IPS DF 6.9 (cell line): ENCODE data around the gene P2RY8.
"Not testable (repeated sequence)": the region's sequence is repeated elsewhere in the genome, so short reads cannot be mapped to it uniquely, and the experiment has no call there.

Experiments used
- DNase-seq: peaks from one replicate; pipeline ENCODE4 v3.0.0-alpha.2; 2013; ENCODE audit warnings: low read depth, low spot score
- H3K27ac ChIP-seq: one replicate; pipeline ENCODE4 v1.5.1; 2013; ENCODE audit warnings: low read length, control low read depth
- H3K27me3 ChIP-seq: 2 replicates; pipeline ENCODE4 v1.6.1; 2013; ENCODE audit warnings: mild to moderate bottlenecking, low read length; ENCODE audit not compliant: control insufficient read depth, insufficient read depth
- H3K36me3 ChIP-seq: 2 replicates; pipeline ENCODE4 v1.6.1; 2013; ENCODE audit warnings: low read length; ENCODE audit not compliant: control insufficient read depth, insufficient read depth
- H3K4me1 ChIP-seq: 2 replicates; pipeline ENCODE4 v1.6.1; 2013; ENCODE audit warnings: low read length; ENCODE audit not compliant: control insufficient read depth, insufficient read depth
- H3K4me3 ChIP-seq: 2 replicates; pipeline ENCODE4 v1.5.1; 2013; ENCODE audit warnings: mild to moderate bottlenecking, low read length
- H3K9me3 ChIP-seq: 2 replicates; pipeline ENCODE4 v1.6.1; 2013; ENCODE audit warnings: low read length, inconsistent platforms; ENCODE audit not compliant: control insufficient read depth, insufficient read depth
- WGBS: extraction: QIAGEN DNeasy Blood & Tissue Kit; methylation state at CpG from one replicate; pipeline ENCODE4 v1.1.7; 2013; ENCODE audit warnings: mixed read lengths, missing lambda C conversion rate; ENCODE audit not compliant: insufficient read length, insufficient coverage; 5-methylcytosine and 5-hydroxymethylcytosine counted together

The P2RY8 gene

DNA sequence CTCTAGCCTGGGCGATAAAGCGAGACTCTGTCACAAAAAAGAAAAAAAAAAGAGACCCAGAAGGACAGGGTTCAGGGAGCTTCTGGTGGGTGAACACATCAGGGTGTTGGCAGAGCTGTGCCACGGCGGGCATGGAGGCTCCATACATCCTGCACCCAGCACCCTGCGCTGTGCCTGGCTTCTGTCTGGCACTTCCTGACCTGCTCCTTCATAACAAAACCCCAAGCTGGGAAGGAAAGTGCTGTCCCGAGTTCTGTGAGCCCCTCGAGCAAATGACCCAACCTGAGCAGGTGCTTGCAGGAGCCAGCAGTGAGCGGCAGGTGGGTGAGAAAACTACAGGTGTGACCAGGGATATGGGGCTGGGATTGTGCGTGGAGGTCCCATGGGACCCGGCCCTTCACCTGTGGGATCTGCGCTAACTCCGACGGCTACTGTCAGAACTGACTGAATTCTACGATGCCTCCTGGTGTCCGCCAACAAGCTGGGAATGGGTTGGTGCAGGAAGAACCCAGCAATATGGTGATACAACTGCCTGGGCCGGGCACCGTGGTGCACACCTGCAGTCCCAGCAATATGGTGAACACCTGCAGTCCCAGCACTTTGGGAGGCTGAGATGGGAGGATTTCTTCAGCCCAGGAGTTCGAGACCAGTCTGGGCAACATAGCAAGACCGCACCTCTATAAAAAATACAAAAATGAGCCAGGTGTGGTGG lies 103.2 kb downstream of the P2RY8 start:
- no peaks in the 10 kb centered on the region for H3K9me3 ChIP-seq
- no peaks in the 10 kb centered on the region for H3K27me3 ChIP-seq
- DNase-seq: no peak
- H3K36me3 ChIP-seq: peaks cover 24% of the 10 kb centered on the region
- WGBS: no CpG with 5 or more reads among the region's 19 CpGs
- H3K4me1 ChIP-seq: 0 out of 2 replicates have a peak, but pooled peaks cover 1% of the 10 kb centered on the region
- H3K4me3 ChIP-seq: no peak overlapping the region
- no peak overlapping the region for H3K27ac ChIP-seq

DNA sequence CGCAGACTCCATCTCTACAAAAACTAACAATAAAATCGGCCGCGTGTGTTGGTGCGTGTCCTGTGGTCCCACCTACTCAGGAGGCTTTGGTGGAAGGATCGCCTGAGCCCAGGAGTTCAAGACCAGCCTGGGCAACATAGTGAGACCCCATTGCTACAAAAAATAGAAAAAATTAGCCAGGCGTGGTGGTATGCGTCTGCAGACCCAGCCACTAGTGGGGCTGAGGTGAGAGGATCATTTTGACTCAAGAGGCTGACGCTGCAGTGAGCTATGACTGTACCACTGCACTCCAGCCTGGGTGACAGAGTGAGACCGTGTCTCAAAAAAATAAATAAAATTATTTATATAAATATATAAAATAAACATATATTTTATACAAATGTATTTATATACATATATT lies 106.5 kb downstream of the P2RY8 start:
- H3K36me3 ChIP-seq: peaks cover 30% of the 10 kb centered on the region
- no peak overlapping the region for H3K4me3 ChIP-seq
- H3K9me3 ChIP-seq: no peaks in the 10 kb centered on the region
- WGBS: no CpG with 5 or more reads among the region's 10 CpGs
- H3K27me3 ChIP-seq: no peaks in the 10 kb centered on the region
- no peak for DNase-seq
- H3K27ac ChIP-seq: no peak overlapping the region
- H3K4me1 ChIP-seq: 0 out of 2 replicates have a peak, but pooled peaks cover 1% of the 10 kb centered on the region

- H3K36me3 ChIP-seq: peaks cover 37% of the 10 kb centered on the region
- WGBS: no CpG with 5 or more reads among the region's 32 CpGs
- no peaks in the 10 kb centered on the region for H3K27me3 ChIP-seq
- H3K27ac ChIP-seq: no peak overlapping the region
- no peak overlapping the region for H3K4me3 ChIP-seq
- no peaks in the 10 kb centered on the region for H3K4me1 ChIP-seq
- DNase-seq: no peak
- no peaks in the 10 kb centered on the region for H3K9me3 ChIP-seq
These were observed 109.2 kb downstream of the P2RY8 start for GRCh38 chrX:1427756-1428155.

DNA sequence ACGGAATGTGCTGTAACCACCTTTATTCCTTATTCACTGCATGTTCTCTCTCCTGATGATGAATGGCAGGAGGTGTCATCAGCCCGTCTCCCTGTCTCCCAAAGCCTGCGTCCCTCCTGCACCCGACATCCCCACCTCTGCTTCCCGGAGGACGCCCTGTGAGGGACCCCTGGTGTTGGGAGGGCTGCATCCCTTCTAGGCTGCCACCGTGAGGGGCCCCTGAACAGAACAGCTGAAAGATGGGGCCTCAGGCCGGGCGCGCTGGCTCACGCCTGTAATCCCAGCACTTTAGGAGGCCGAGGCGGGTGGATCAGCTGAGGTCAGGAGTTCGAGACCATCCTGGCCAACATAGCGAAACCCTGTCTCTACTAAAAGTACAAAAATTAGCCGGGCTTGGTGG lies 110.7 kb downstream of the P2RY8 start:
- peaks cover 44% of the 10 kb centered on the region for H3K36me3 ChIP-seq
- WGBS: no CpG with 5 or more reads among the region's 16 CpGs
- DNase-seq, H3K27ac ChIP-seq, H3K27me3 ChIP-seq, H3K9me3 ChIP-seq, H3K4me1 ChIP-seq, H3K4me3 ChIP-seq: not testable (repeated sequence)

DNA sequence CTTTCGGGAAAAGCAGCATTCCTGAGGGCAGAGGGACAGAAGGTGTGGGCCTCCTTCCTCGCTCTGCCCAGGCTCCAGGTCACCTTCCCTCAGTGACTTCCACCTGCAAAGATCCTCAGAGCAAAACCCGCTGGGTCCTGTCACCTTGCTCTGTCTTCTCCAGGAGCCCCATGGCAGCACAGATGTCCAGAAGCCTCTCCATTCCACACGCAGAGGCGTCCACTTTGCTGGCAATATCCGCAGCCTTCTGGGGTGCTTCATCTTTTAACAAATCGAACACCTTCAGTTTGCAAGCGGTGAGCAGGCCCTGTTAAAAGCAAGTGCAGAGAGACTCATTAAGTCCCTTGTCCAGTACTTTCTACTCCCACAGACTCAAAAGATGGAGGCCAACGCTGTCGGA lies 111.6 kb downstream of the P2RY8 start:
- DNase-seq: no peak
- Histone ChIP-seq H3K4me3 (no peak overlapping the region), H3K9me3 (no peaks in the 10 kb centered on the region), H3K27me3 (no peaks in the 10 kb centered on the region), H3K4me1 (no peaks in the 10 kb centered on the region), H3K27ac (no peak overlapping the region), H3K36me3 (peaks cover 46% of the 10 kb centered on the region)
- WGBS: no CpG with 5 or more reads among the region's 10 CpGs

- Histone ChIP-seq H3K27ac (no peak overlapping the region), H3K4me3 (no peak overlapping the region), H3K27me3 (no peaks in the 10 kb centered on the region), H3K4me1 (no peaks in the 10 kb centered on the region), H3K9me3 (no peaks in the 10 kb centered on the region), H3K36me3 (peaks cover 46% of the 10 kb centered on the region)
- WGBS: 100% methylated on average over 1 of the region's 9 CpGs
- DNase-seq: no peak
These were observed 112.7 kb downstream of the P2RY8 start for GRCh38 chrX:1424147-1424851.

GRCh38 chrX:1423215-1423614 lies 113.8 kb downstream of the P2RY8 start:
- Histone ChIP-seq H3K27ac (no peak overlapping the region), H3K27me3 (no peaks in the 10 kb centered on the region), H3K4me1 (no peaks in the 10 kb centered on the region), H3K36me3 (peaks cover 53% of the 10 kb centered on the region), H3K4me3 (no peak overlapping the region), H3K9me3 (no peaks in the 10 kb centered on the region)
- WGBS: no CpG with 5 or more reads among the region's 2 CpGs
- DNase-seq: no peak

DNA sequence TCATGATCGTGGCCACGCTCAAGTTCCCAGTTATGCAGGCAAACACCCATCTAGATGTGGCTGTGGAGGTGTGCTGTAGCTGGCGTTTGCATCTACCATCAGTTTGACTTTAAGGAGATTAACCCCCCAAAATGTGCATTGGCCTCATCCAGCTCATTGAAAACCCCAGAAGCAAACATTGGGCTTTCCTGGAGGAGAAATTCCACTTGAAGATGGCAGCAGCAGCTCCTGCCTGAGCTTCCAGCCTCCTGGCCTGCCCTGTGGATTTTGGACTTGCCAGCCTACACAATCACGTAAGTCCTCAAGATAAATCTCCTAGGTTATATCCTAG lies 114.9 kb downstream of the P2RY8 start:
- peaks cover 56% of the 10 kb centered on the region for H3K36me3 ChIP-seq
- no peaks in the 10 kb centered on the region for H3K9me3 ChIP-seq
- H3K4me1 ChIP-seq: no peaks in the 10 kb centered on the region
- no peak overlapping the region for H3K27ac ChIP-seq
- DNase-seq: no peak
- no peaks in the 10 kb centered on the region for H3K27me3 ChIP-seq
- no peak overlapping the region for H3K4me3 ChIP-seq
- no CpG with 5 or more reads among the region's 4 CpGs for WGBS

- Histone ChIP-seq H3K27me3 (no peaks in the 10 kb centered on the region), H3K9me3 (no peaks in the 10 kb centered on the region), H3K27ac (no peak overlapping the region), H3K4me3 (no peak overlapping the region), H3K36me3 (peaks cover 61% of the 10 kb centered on the region), H3K4me1 (no peaks in the 10 kb centered on the region)
- no CpG with 5 or more reads among the region's 19 CpGs for WGBS
- DNase-seq: no peak
These were observed 115.4 kb downstream of the P2RY8 start for GRCh38 chrX:1421433-1422134.

DNA sequence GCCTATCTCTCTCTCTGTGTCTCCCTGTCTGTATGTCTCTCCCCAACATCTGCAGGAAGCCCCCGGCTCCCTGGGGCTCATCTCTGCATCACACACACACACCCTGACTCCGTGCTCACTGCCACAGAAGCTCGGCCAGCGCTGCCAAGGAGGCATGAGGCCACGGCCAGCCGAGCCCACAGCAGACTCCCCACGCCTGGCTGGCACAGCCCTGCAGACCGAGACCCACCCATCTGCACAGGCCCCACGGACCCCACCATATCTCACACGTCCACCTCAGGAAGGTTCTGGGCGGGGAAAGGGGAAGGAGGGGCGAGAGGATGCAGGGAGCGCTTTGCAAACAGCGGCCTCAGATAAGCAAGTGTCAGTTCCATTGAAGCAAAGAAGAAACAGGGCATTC lies 116.6 kb downstream of the P2RY8 start:
- no peaks in the 10 kb centered on the region for H3K4me1 ChIP-seq
- no CpG with 5 or more reads among the region's 14 CpGs for WGBS
- no peak overlapping the region for H3K4me3 ChIP-seq
- H3K36me3 ChIP-seq: peaks cover 63% of the 10 kb centered on the region
- H3K27ac ChIP-seq: no peak overlapping the region
- no peak for DNase-seq
- no peaks in the 10 kb centered on the region for H3K9me3 ChIP-seq
- no peaks in the 10 kb centered on the region for H3K27me3 ChIP-seq
